ENCODE measurements around the gene KRTAP3-3. TPM values are rescaled to one million over a fixed set of nuclear protein-coding genes. Genes with fewer than 3 reads are reported as not detected.

The KRTAP3-3 gene
- total RNA-seq, 1 experiment from 2014 or later, result not detected

DNA sequence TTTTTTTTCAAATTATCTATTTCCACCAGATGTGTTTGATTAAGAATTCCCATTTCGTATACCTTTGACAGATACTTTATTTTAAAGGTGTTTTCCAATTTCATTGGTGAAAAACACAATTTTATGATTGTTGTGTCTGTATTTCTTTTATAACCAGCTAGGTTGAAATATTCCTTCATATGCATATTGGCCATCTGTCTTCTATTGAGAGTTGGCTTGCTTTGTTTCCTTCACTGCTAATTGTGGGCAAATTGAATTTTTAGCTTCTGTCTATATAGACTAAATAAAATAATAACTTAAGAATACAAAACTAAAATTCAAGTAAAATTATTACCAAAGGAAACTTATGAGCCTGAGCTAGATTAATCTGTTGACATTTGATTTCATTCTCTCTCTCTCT lies 1.2 kb upstream of the KRTAP3-3 start:
- DNase-seq, result no peak
- no peak overlapping the region for H2BK12ac ChIP-seq (ENCODE audit: insufficient read length, low read depth, low read length)
- no peaks in the 10 kb centered on the region for H3K79me1 ChIP-seq (ENCODE audit: insufficient read depth, low read depth, low read length, poor library complexity, severe bottlenecking)
- H3K79me2 ChIP-seq (ENCODE audit: insufficient read depth, low read length), result no peaks in the 10 kb centered on the region
- H3K56ac ChIP-seq (ENCODE audit: insufficient read length, low read depth, low read length), result no peak overlapping the region
- H4K5ac ChIP-seq (ENCODE audit: insufficient read length, low read depth, low read length), result no peak overlapping the region
- no peaks in the 10 kb centered on the region for H3K27me3 ChIP-seq (ENCODE audit: insufficient read depth, low read length)
- no CpG with 5 or more reads among the region's 1 CpG for WGBS (ENCODE audit: extremely low coverage, insufficient read length, low lambda C conversion rate)
- no peak overlapping the region for H2BK120ac ChIP-seq (ENCODE audit: low read depth, low read length, poor library complexity, severe bottlenecking)
- peaks cover 0 to 3% of the 10 kb centered on the region in 2 experiments; a peak in 1 of 4 replicates for H3K4me1 Mint-ChIP-seq
- no peak overlapping the region for H3K4me2 ChIP-seq (ENCODE audit: insufficient read depth, insufficient read length, low read length)
- TF ChIP-seq, protein P1, sequence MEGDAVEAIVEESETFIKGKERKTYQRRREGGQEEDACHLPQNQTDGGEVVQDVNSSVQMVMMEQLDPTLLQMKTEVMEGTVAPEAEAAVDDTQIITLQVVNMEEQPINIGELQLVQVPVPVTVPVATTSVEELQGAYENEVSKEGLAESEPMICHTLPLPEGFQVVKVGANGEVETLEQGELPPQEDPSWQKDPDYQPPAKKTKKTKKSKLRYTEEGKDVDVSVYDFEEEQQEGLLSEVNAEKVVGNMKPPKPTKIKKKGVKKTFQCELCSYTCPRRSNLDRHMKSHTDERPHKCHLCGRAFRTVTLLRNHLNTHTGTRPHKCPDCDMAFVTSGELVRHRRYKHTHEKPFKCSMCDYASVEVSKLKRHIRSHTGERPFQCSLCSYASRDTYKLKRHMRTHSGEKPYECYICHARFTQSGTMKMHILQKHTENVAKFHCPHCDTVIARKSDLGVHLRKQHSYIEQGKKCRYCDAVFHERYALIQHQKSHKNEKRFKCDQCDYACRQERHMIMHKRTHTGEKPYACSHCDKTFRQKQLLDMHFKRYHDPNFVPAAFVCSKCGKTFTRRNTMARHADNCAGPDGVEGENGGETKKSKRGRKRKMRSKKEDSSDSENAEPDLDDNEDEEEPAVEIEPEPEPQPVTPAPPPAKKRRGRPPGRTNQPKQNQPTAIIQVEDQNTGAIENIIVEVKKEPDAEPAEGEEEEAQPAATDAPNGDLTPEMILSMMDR (conservative IDR thresholded peaks at IDR 0.05), result no peak
- no peak overlapping the region for H3K27ac Mint-ChIP-seq
- H3K27ac ChIP-seq (ENCODE audit: insufficient read length, low read depth, low read length), result no peak overlapping the region
- no peaks in the 10 kb centered on the region for H3K4me1 ChIP-seq (ENCODE audit: insufficient read depth, low read length)
- H3K4me3 Mint-ChIP-seq, result no peak overlapping the region
- H3K36me3 Mint-ChIP-seq (ENCODE audit: insufficient read depth in 1 of 3, low read depth in 3 of 3), result no peaks in the 10 kb centered on the region; a peak in 1 of 7 replicates
- H3K4ac ChIP-seq (ENCODE audit: low read depth, low read length), result no peak overlapping the region
- no peak overlapping the region for H3K18ac ChIP-seq (ENCODE audit: insufficient read length, low read depth, low read length)
- no peak overlapping the region for H3K23ac ChIP-seq (ENCODE audit: insufficient read length, low read depth, low read length)
- no peaks in the 10 kb centered on the region for H4K20me1 ChIP-seq (ENCODE audit: control insufficient read depth, insufficient read depth, insufficient read length)
- no peaks in the 10 kb centered on the region for H3K23me2 ChIP-seq (ENCODE audit: insufficient read length, low read depth, low read length, poor library complexity, severe bottlenecking)
- H3K9ac ChIP-seq (ENCODE audit: extremely low read depth, insufficient read length, low read length), result no peak overlapping the region
- H3K9me3 ChIP-seq (ENCODE audit: control insufficient read depth, low read depth, low read length), result no peaks in the 10 kb centered on the region
- H2AFZ ChIP-seq (ENCODE audit: low read length), result no peak overlapping the region
- no peak overlapping the region for H4K8ac ChIP-seq (replicated peaks; ENCODE audit: insufficient read length, low read depth, low read length)
- H2AK5ac ChIP-seq (ENCODE audit: insufficient read length, low read length), result no peak overlapping the region
- H4K91ac ChIP-seq (ENCODE audit: insufficient read length, low read depth, low read length), result no peak overlapping the region
- no peak overlapping the region for H2BK15ac ChIP-seq (ENCODE audit: low read depth, low read length)
- no peak overlapping the region for H2BK5ac ChIP-seq (ENCODE audit: insufficient read length, low read length)
- no peak overlapping the region for H3T11ph ChIP-seq (ENCODE audit: low read length)
- no peak overlapping the region for H3K14ac ChIP-seq (ENCODE audit: insufficient read depth, low read length)
- H2BK20ac ChIP-seq (ENCODE audit: low read depth, low read length, poor library complexity, severe bottlenecking), result no peak overlapping the region
- no peaks in the 10 kb centered on the region; the same call in 1 of the 2 replicates for H3K27me3 Mint-ChIP-seq (ENCODE audit: low read depth)
- H3K9me3 Mint-ChIP-seq, result no peaks in the 10 kb centered on the region

Data from H9 (cell line).